Heart left ventricle (tissue), 16 donors: ENCODE measurements around the gene ZBTB25. TPM values are rescaled to one million over a fixed set of nuclear protein-coding genes. Genes with fewer than 3 reads are reported as not detected.

Experiments
- ATAC-seq, 4 donors: fragments of 200-7000 bp; cut with Tn5 transposase; one replicate each; pipeline ENCODE4 v1.9.1; 2020 to 2022; ENCODE audit warnings: moderate library complexity in 4 of 4, mild to moderate bottlenecking in 3 of 4, moderate number of reproducible peaks in 1 of 4
- DNase-seq, 5 donors: peaks; one replicate each; pipeline ENCODE4 v3.0.0-alpha.2; 2020
- H3K27ac ChIP-seq, 12 donors: fragments of 200-600 bp; sonication (generic) in 4 of 12; one replicate each; pipeline versions ENCODE4 v1.5.0 to v1.8.0; 2016 to 2022; ENCODE audit warnings: mild to moderate bottlenecking in 2 of 12
- H3K27me3 ChIP-seq, 9 donors: fragments of 200-600 bp; sonication (generic) in 2 of 9; one replicate each; pipeline versions ENCODE4 v1.5.1 to v1.8.0; 2016 to 2022; ENCODE audit warnings: mild to moderate bottlenecking in 3 of 9
- H3K36me3 ChIP-seq, 9 donors: fragments of 200-600 bp; sonication (generic) in 2 of 9; one replicate each; pipeline versions ENCODE4 v1.5.0 to v1.8.0; 2018 to 2022; ENCODE audit warnings: mild to moderate bottlenecking in 2 of 9
- H3K4me1 ChIP-seq, 12 donors: fragments of 200-600 bp; sonication (generic) in 4 of 12; one replicate each; pipeline versions ENCODE4 v1.5.0 to v1.8.0; 2016 to 2022; ENCODE audit warnings: mild to moderate bottlenecking in 3 of 12
- H3K4me3 ChIP-seq, 12 donors: fragments of 200-600 bp; sonication (generic) in 4 of 12; one replicate each; pipeline versions ENCODE4 v1.5.0 to v1.8.0; 2017 to 2022; ENCODE audit warnings: mild to moderate bottlenecking in 9 of 12, moderate library complexity in 4 of 12
- H3K9me3 ChIP-seq, 12 donors: fragments of 200-600 bp; sonication (generic) in 4 of 12; one replicate each; pipeline versions ENCODE4 v1.5.0 to v1.8.0; 2016 to 2022; ENCODE audit warnings: mild to moderate bottlenecking in 1 of 12
- POLR2A ChIP-seq, 2 donors: fragments of 450-650 bp; IDR thresholded peaks; one replicate each; pipeline ENCODE4 v1.6.1; 2017; ENCODE audit warnings: antibody characterized with exemption in 2 of 2, mild to moderate bottlenecking in 2 of 2, moderate library complexity in 2 of 2
- WGBS, 4 donors: extraction: QIAGEN DNeasy Blood & Tissue Kit in 2 of 4; methylation state at CpG; one replicate each; pipeline versions ENCODE4 v1.1.5 to v1.1.7; 2013 to 2018; 5-methylcytosine and 5-hydroxymethylcytosine counted together
- intact Hi-C, 10 donors: fragments of 100-400 bp; cut with DNase I; formaldehyde crosslinking; loops; one replicate each; pipeline versions ENCODE4 v1.11.1 to v1.14.2; 2022
- polyA plus RNA-seq, 2 donors: library from polyadenylated mRNA; stranded (reverse); fragments of 200-250 nt; gene quantifications; one replicate each; pipeline ENCODE4 v1.2.3, GENCODE V29; 2013
- total RNA-seq, 9 donors: library from RNA; depleted of rRNA in 2 of 9; stranded (reverse); fragments of >200 nt in 2 of 9; fragmentation: NEBNext Ultra II Directional in 3 of 9; extraction: Animal tissue kit (Norgen Biotek cat#: 25700) in 3 of 9; gene quantifications; one replicate each; pipeline versions ENCODE4 v1.1.0 to v1.2.4, GENCODE V29; 2016 to 2023
- TF ChIP-seq, protein P1 (sequence below), 12 donors: fragments of 200-600 bp; sonication (generic) in 4 of 12; IDR thresholded peaks; one replicate each; pipeline versions ENCODE4 v1.5.0 to v1.8.0; 2018 to 2022; ENCODE audit warnings: antibody characterized with exemption in 12 of 12, mild to moderate bottlenecking in 5 of 12
- donor health status: ischemic (EF 13 %, LVEDD 7.1; RV severe dilation, severe dysfunction).
- donor health status: healthy with polysubstance abuse.
- donor health status: DM: no; HTN: yes; CAD: no.
- donor health status: DM: no; HTN: no; CAD: no.
- donor health status: ischemic (EF 25% LVEDD 6.9; RV normal size, moderate dysfunction).
- donor health status: ischemic (EF 25% LVEDD 5.7; RV mildly dilated, moderate dysfunction).
- donor health status: healthy.
- donor health status: DM: yes; HTN: yes; CAD: no.
- donor health status: ischemic (EF 35%, LVEDD 5.7; RV mildly dilated, moderate dysfunction).
- donor health status: nonischemic (EF 11% LVEDD 7.7; RV severe dilation, severe dysfunction).
- donor health status: DM: yes; HTN: yes; CAD: no.
- donor health status: PGD.
- donor health status: ischemic (EF 29% LVEDD 5.4; RV normal size, mild dysfunction).
- donor health status: nonischemic (EF 23%, LVEDD 6.1; RV moderate dilation, normal function).

Gene ZBTB25
- total and polyA plus RNA-seq, 11 donors = 4.0 to 28.0 (median 18.2) TPM

GRCh38 chr14:64515053-64515452 is 11.4 kb upstream of the ZBTB25 start:
- intact Hi-C loops = loop anchor here in 2 of 10 donors (10.0 kb wide), 2 partner anchors 80 to 170 kb away; no protein-coding TSS in a partner anchor
- Histone ChIP-seq H3K27ac (peak overlapping the region in 1 of 12 donors; percentile 12), H3K4me1 (peaks cover 3 to 66% (median 24%) of the 10 kb centered on the region in 12 donors), H3K9me3 (no peaks in the 10 kb centered on the region), H3K36me3 (no peaks in the 10 kb centered on the region), H3K27me3 (no peaks in the 10 kb centered on the region), H3K4me3 (no peak overlapping the region)
- DNase-seq (no peak), ATAC-seq (peak in 2 of 4 donors; percentile 51 to 59)
- TF ChIP-seq, protein P1, sequence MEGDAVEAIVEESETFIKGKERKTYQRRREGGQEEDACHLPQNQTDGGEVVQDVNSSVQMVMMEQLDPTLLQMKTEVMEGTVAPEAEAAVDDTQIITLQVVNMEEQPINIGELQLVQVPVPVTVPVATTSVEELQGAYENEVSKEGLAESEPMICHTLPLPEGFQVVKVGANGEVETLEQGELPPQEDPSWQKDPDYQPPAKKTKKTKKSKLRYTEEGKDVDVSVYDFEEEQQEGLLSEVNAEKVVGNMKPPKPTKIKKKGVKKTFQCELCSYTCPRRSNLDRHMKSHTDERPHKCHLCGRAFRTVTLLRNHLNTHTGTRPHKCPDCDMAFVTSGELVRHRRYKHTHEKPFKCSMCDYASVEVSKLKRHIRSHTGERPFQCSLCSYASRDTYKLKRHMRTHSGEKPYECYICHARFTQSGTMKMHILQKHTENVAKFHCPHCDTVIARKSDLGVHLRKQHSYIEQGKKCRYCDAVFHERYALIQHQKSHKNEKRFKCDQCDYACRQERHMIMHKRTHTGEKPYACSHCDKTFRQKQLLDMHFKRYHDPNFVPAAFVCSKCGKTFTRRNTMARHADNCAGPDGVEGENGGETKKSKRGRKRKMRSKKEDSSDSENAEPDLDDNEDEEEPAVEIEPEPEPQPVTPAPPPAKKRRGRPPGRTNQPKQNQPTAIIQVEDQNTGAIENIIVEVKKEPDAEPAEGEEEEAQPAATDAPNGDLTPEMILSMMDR (IDR thresholded peaks at IDR 0.05) = no peak
- TF ChIP-seq POLR2A (IDR thresholded peaks at IDR 0.05) = no peak
- WGBS, 4 donors = 28 to 40% (median 34%) methylated on average over 1 of the region's 1 CpG

DNA sequence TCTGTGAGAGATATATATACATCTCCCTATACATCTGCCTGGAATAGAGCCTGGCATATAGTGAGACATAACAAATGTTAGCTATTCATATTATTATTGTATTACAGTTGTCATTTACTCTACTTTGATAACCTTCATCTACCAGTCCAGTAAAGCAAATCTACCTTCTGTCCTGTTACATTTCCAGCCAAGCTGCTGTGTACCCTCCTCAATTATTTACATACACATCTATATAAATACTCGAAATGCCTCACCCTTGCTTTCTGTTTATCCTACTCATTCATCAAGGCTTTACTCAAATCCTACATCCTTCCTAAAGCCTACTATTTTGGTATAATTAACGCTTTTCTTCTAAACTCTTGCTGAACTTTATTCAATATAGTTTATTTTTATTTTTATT is 9.6 kb upstream of the ZBTB25 start:
- no peak overlapping the region for H3K27ac ChIP-seq
- H3K4me3 ChIP-seq = no peak overlapping the region
- no peaks in the 10 kb centered on the region for H3K36me3 ChIP-seq
- TF ChIP-seq, protein P1 (IDR thresholded peaks at IDR 0.05) = no peak
- TF ChIP-seq POLR2A (IDR thresholded peaks at IDR 0.05) = no peak
- peaks cover 3 to 82% (median 34%) of the 10 kb centered on the region in 12 donors for H3K4me1 ChIP-seq
- no peak for DNase-seq
- intact Hi-C loops = loop anchor here in 3 of 10 donors (5.0 to 10.0 kb wide), 3 partner anchors 78 to 168 kb away; no protein-coding TSS in a partner anchor
- no peak for ATAC-seq
- 91 to 96% (median 93%) methylated on average over 2 of the region's 2 CpGs for WGBS, 4 donors
- H3K9me3 ChIP-seq = no peaks in the 10 kb centered on the region
- no peaks in the 10 kb centered on the region for H3K27me3 ChIP-seq

GRCh38 chr14:64510825-64511671 is 7.4 kb upstream of the ZBTB25 start:
- DNase-seq = peak in 4 of 5 donors; percentile 40 to 71 (median 58)
- H3K4me1 ChIP-seq = peaks cover 3 to 84% (median 55%) of the 10 kb centered on the region in 12 donors

More at GRCh38 chr14:64510825-64511671, 7.4 kb upstream of the ZBTB25 start:
- H3K27ac ChIP-seq = peak overlapping the region in 2 of 12 donors; percentile 15 to 86
- H3K9me3 ChIP-seq = no peaks in the 10 kb centered on the region
- no peak for TF ChIP-seq POLR2A (IDR thresholded peaks at IDR 0.05)
- TF ChIP-seq, protein P1 (IDR thresholded peaks at IDR 0.05) = peak; percentile 88 to 93 (median 91)
- peak overlapping the region in 1 of 12 donors; percentile 7 for H3K4me3 ChIP-seq
- no peaks in the 10 kb centered on the region for H3K36me3 ChIP-seq
- WGBS, 4 donors = 16 to 20% (median 18%) methylated on average over 4 of the region's 4 CpGs
- ATAC-seq = peak; percentile 18 to 75 (median 55)
- intact Hi-C loops = loop anchor here in 3 of 10 donors (5.0 to 10.0 kb wide), 3 partner anchors 76 to 166 kb away; no protein-coding TSS in a partner anchor
- no peaks in the 10 kb centered on the region for H3K27me3 ChIP-seq
